ENCODE data around the gene KCNB1. TPM values are rescaled to one million over a fixed set of nuclear protein-coding genes. Genes with fewer than 3 reads are reported as not detected.

KCNB1 gene
- total and polyA plus RNA-seq, 8 donors = 0.12 to 21.0 (median 2.3) TPM; not detected in 1

DNA sequence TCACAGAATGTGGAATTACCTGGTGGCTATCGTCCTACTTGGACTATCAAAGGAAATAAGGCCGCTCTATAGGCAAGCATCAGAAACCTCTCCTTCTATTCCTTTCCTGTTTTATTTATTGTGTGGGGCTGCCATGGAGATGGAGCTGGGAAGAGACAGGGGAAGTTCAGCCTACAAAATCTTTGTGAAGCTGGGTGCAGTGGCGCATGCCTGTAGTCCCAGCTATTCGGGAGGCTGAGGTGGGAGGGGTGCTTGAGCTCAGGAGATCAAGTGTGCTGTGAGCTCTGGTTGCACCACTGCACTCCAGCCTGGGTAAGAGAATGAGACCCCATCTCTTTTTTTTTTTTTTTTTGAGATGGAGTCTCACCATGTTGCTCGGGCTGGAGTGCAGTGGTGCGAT lies 60.3 kb downstream of the KCNB1 start:
- Histone ChIP-seq H3K27me3 (no peaks in the 10 kb centered on the region), H3K4me3 (no peak overlapping the region), H3K4me1 (peaks cover 7 to 47% (median 29%) of the 10 kb centered on the region in 4 donors), H3K27ac (peak overlapping the region in 1 of 5 donors; percentile 89), H3K36me3 (no peaks in the 10 kb centered on the region), H3K9me3 (no peaks in the 10 kb centered on the region)
- TF ChIP-seq POLR2AphosphoS5 (IDR thresholded peaks at IDR 0.05) (no peak), POLR2A (IDR thresholded peaks at IDR 0.05) (no peak), EP300 (IDR thresholded peaks at IDR 0.05) (no peak)
- TF ChIP-seq, protein P1, sequence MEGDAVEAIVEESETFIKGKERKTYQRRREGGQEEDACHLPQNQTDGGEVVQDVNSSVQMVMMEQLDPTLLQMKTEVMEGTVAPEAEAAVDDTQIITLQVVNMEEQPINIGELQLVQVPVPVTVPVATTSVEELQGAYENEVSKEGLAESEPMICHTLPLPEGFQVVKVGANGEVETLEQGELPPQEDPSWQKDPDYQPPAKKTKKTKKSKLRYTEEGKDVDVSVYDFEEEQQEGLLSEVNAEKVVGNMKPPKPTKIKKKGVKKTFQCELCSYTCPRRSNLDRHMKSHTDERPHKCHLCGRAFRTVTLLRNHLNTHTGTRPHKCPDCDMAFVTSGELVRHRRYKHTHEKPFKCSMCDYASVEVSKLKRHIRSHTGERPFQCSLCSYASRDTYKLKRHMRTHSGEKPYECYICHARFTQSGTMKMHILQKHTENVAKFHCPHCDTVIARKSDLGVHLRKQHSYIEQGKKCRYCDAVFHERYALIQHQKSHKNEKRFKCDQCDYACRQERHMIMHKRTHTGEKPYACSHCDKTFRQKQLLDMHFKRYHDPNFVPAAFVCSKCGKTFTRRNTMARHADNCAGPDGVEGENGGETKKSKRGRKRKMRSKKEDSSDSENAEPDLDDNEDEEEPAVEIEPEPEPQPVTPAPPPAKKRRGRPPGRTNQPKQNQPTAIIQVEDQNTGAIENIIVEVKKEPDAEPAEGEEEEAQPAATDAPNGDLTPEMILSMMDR (IDR thresholded peaks at IDR 0.05) = no peak
- DNase-seq = peak in 1 of 2 donors; percentile 33
- intact Hi-C loops (cut with DNase I; ENCODE audit: low total_unique reads) = no loop called here
- 85 to 90% (median 88%) methylated on average over 5 to 6 of the region's 6 CpGs for WGBS, 5 donors

DNA sequence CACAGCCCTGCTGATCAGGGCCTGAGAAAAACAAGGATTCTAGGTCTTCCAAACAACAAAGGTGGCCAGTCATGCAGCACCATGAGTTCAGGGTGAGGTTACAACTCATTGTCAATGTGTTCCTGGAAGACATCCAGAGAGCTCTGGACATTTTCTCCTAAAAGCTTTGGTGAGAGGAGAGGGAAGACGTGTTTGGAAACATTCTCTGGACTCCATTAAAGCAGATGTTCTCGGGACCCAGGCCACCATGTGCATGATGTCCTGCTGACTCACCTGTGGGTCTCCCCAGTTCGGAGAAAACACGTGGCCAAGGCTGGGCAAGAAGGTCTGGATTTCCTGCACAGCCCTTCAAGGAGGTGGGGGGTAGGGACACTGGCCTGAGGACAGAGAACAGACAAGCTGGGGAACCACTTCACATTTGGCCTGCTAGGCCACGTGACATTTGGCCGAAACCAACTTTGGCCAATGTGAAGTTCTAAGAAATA lies 61.6 kb downstream of the KCNB1 start:
- intact Hi-C loops (cut with DNase I; ENCODE audit: low total_unique reads) = no loop called here

DNA sequence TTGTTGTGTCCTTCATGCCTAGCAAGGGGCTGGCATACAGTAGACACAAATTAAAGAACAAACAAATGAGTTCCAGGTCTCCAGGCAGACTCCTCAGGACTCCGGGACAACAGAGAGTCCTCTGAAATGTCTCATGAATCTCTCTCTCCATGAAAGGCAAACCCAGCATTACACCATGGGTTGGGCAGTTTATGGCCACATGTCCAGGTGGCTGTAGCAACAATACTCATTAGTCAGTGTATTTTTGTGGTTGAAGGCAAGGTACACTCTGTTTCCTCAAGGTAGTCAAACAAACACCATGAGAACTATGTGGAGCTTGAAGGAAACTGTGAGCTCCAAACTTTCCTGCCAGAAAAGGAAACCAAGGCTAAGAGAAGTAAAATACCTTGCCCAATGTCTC lies 62.2 kb downstream of the KCNB1 start:
- Histone ChIP-seq H3K27me3 (no peaks in the 10 kb centered on the region), H3K36me3 (no peaks in the 10 kb centered on the region), H3K4me1 (peaks cover 7 to 51% (median 33%) of the 10 kb centered on the region in 4 donors), H3K27ac (peak overlapping the region in 4 of 5 donors; percentile 45 to 89 (median 58)), H3K4me3 (no peak overlapping the region), H3K9me3 (no peaks in the 10 kb centered on the region)
- 67 to 82% (median 75%) methylated on average over 1 of the region's 1 CpG for WGBS, 5 donors
- intact Hi-C loops (cut with DNase I; ENCODE audit: low total_unique reads) = no loop called here
- peak in 1 of 2 donors; percentile 41 for DNase-seq
- TF ChIP-seq POLR2AphosphoS5 (IDR thresholded peaks at IDR 0.05) = peak in 2 of 3 donors; percentile 33 to 78
- no peak for TF ChIP-seq POLR2A (IDR thresholded peaks at IDR 0.05)

More for the DNA sequence above, 61.6 kb downstream of the KCNB1 start:
- Histone ChIP-seq H3K36me3 (no peaks in the 10 kb centered on the region), H3K27ac (peak overlapping the region in 4 of 5 donors; percentile 45 to 89 (median 58)), H3K4me3 (no peak overlapping the region), H3K4me1 (peaks cover 7 to 48% (median 32%) of the 10 kb centered on the region in 4 donors), H3K9me3 (no peaks in the 10 kb centered on the region), H3K27me3 (no peaks in the 10 kb centered on the region)
- DNase-seq = no peak
- TF ChIP-seq POLR2A (IDR thresholded peaks at IDR 0.05) = no peak
- TF ChIP-seq POLR2AphosphoS5 (IDR thresholded peaks at IDR 0.05) = peak in 2 of 3 donors; percentile 62 to 67
- TF ChIP-seq, protein P1 (IDR thresholded peaks at IDR 0.05) = no peak
- peak; percentile 76 for TF ChIP-seq EP300 (IDR thresholded peaks at IDR 0.05)
- 56 to 80% (median 78%) methylated on average over 6 of the region's 6 CpGs for WGBS, 5 donors

DNA sequence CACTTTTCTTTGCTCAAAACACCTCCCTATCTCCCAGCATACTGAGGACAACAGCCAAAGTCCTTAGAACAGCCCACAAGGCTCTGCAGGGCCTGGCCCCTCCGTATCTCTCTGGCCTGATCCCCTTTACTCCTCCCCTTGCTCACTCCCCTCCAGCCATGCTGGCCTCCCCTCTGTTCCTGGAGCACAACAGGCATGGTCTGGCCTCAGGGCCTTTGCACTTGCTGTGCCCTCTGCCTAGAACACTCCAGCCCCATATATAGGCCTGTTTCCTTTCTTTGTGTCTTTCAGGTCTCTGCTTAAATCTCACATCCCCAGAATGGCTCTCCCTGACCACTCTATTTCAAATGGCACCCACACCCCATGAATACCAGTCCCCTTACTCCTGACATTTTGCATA lies 62.7 kb downstream of the KCNB1 start:
- no peaks in the 10 kb centered on the region for H3K9me3 ChIP-seq
- H3K27ac ChIP-seq = peak overlapping the region in 4 of 5 donors; percentile 45 to 89 (median 58)
- no peak for DNase-seq
- H3K4me1 ChIP-seq = peaks cover 7 to 54% (median 33%) of the 10 kb centered on the region in 4 donors
- H3K27me3 ChIP-seq = peaks cover 0 to under 1% (median 0%) of the 10 kb centered on the region in 3 donors
- H3K36me3 ChIP-seq = no peaks in the 10 kb centered on the region
- intact Hi-C loops (cut with DNase I; ENCODE audit: low total_unique reads) = no loop called here
- 55 to 83% (median 69%) methylated on average over 1 of the region's 1 CpG for WGBS, 5 donors
- no peak for TF ChIP-seq EP300 (IDR thresholded peaks at IDR 0.05)
- TF ChIP-seq POLR2A (IDR thresholded peaks at IDR 0.05) = no peak
- TF ChIP-seq POLR2AphosphoS5 (IDR thresholded peaks at IDR 0.05) = no peak
- TF ChIP-seq, protein P1 (IDR thresholded peaks at IDR 0.05) = no peak
- H3K4me3 ChIP-seq = no peak overlapping the region

DNA sequence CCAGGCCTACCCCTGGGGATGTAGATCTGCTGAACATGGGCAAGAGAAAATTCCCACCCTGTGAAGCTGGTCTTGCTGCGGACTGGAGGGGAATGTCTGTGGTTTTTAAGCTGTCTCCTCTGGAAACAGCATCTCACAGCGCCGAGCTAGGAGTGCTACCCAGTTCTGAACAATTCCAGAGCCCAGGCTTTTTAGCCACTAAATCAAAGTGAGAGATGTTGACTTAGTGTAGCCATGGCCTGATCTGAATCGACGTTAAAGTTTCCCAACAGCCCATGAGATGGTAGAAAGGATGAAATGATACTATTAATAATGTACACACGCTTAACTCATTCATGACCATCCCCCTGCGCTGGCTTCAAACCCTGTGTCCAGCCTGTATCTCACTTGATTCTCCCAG lies 63.7 kb downstream of the KCNB1 start:
- Histone ChIP-seq H3K4me1 (peaks cover 7 to 61% (median 35%) of the 10 kb centered on the region in 4 donors), H3K27me3 (peaks cover 0 to 9% (median 6%) of the 10 kb centered on the region in 3 donors), H3K27ac (peak overlapping the region in 4 of 5 donors; percentile 24 to 89 (median 58)), H3K4me3 (no peak overlapping the region), H3K36me3 (no peaks in the 10 kb centered on the region), H3K9me3 (no peaks in the 10 kb centered on the region)
- intact Hi-C loops (cut with DNase I; ENCODE audit: low total_unique reads) = no loop called here
- TF ChIP-seq, protein P1 (IDR thresholded peaks at IDR 0.05) = no peak
- TF ChIP-seq EP300 (IDR thresholded peaks at IDR 0.05) (no peak), POLR2AphosphoS5 (IDR thresholded peaks at IDR 0.05) (peak in 1 of 3 donors; percentile 75), POLR2A (IDR thresholded peaks at IDR 0.05) (no peak)
- WGBS, 5 donors = 54 to 74% (median 58%) methylated on average over 7 of the region's 7 CpGs
- peak in 1 of 2 donors; percentile 35 for DNase-seq

Measured in stomach (tissue), 9 donors.